ENCODE results near the gene HGFAC. TPM values are rescaled to one million over a fixed set of nuclear protein-coding genes. Genes with fewer than 3 reads are reported as not detected.
A peak's percentile ranks its signal among the peaks of the same experiment; 100 is the strongest.

The HGFAC gene
- total and polyA plus RNA-seq, 5 donors = 0.14 to 0.62 (median 0.31) TPM; not detected in 1

GRCh38 chr4:3445111-3445820 lies 3.5 kb downstream of the HGFAC start:
- Histone ChIP-seq H3K27ac (ENCODE audit: low read length) (no peak overlapping the region), H3K4me1 (ENCODE audit: control insufficient read depth, insufficient read depth, low read length) (no peaks in the 10 kb centered on the region), H3K9me3 (ENCODE audit: control insufficient read depth, low read length) (no peaks in the 10 kb centered on the region), H3K27me3 (ENCODE audit: control insufficient read depth, insufficient read depth) (no peaks in the 10 kb centered on the region), H3K4me3 (ENCODE audit: low read length) (no peak overlapping the region)
- ATAC-seq (no peak), DNase-seq (peak in 2 of 3 donors; percentile 30 to 50)
- intact Hi-C loops (cut with DNase I) = loop anchor here in 1 of 4 donors (2.0 kb wide), 1 partner anchor 100 kb away; no protein-coding TSS in a partner anchor
- 87% methylated on average over 34 of the region's 34 CpGs for WGBS

- Histone ChIP-seq H3K27ac (ENCODE audit: low read length) (no peak overlapping the region), H3K4me1 (ENCODE audit: control insufficient read depth, insufficient read depth, low read length) (no peaks in the 10 kb centered on the region), H3K27me3 (ENCODE audit: control insufficient read depth, insufficient read depth) (no peaks in the 10 kb centered on the region), H3K9me3 (ENCODE audit: control insufficient read depth, low read length) (no peaks in the 10 kb centered on the region), H3K4me3 (ENCODE audit: low read length) (no peak overlapping the region)
- DNase-seq (peak; percentile 11 to 56 (median 32)), ATAC-seq (no peak)
- intact Hi-C loops (cut with DNase I) = loop anchor here in 1 of 4 donors (2.0 kb wide), 1 partner anchor 101 kb away; no protein-coding TSS in a partner anchor
- WGBS = 93% methylated on average over 34 of the region's 34 CpGs
Observed at GRCh38 chr4:3445829-3446545, 4.2 kb downstream of the HGFAC start.

- Histone ChIP-seq H3K27ac (ENCODE audit: low read length) (no peak overlapping the region), H3K27me3 (ENCODE audit: control insufficient read depth, insufficient read depth) (no peaks in the 10 kb centered on the region), H3K4me3 (ENCODE audit: low read length) (no peak overlapping the region), H3K9me3 (ENCODE audit: control insufficient read depth, low read length) (no peaks in the 10 kb centered on the region), H3K4me1 (ENCODE audit: control insufficient read depth, insufficient read depth, low read length) (no peaks in the 10 kb centered on the region)
- 93% methylated on average over 22 of the region's 22 CpGs for WGBS
- ATAC-seq (no peak), DNase-seq (peak; percentile 12 to 57 (median 22))
- intact Hi-C loops (cut with DNase I) = no loop called here
Observed at GRCh38 chr4:3446631-3447320, 5.0 kb downstream of the HGFAC start.

GRCh38 chr4:3447431-3448395 lies 5.9 kb downstream of the HGFAC start:
- Histone ChIP-seq H3K9me3 (ENCODE audit: control insufficient read depth, low read length) (no peaks in the 10 kb centered on the region), H3K27me3 (ENCODE audit: control insufficient read depth, insufficient read depth) (no peaks in the 10 kb centered on the region), H3K27ac (ENCODE audit: low read length) (no peak overlapping the region), H3K4me3 (ENCODE audit: low read length) (no peak overlapping the region), H3K4me1 (ENCODE audit: control insufficient read depth, insufficient read depth, low read length) (no peaks in the 10 kb centered on the region)
- 90% methylated on average over 53 of the region's 53 CpGs for WGBS
- no peak for ATAC-seq
- DNase-seq = peak; percentile 7 to 61 (median 46)
- intact Hi-C loops (cut with DNase I) = no loop called here

GRCh38 chr4:3449047-3449573 lies 7.3 kb downstream of the HGFAC start:
- peak; percentile 6 to 44 (median 28) for DNase-seq
- H3K4me3 ChIP-seq (ENCODE audit: low read length) = no peak overlapping the region
- H3K9me3 ChIP-seq (ENCODE audit: control insufficient read depth, low read length) = no peaks in the 10 kb centered on the region
- intact Hi-C loops (cut with DNase I) = no loop called here
- H3K27ac ChIP-seq (ENCODE audit: low read length) = no peak overlapping the region
- no peaks in the 10 kb centered on the region for H3K4me1 ChIP-seq (ENCODE audit: control insufficient read depth, insufficient read depth, low read length)
- no peaks in the 10 kb centered on the region for H3K27me3 ChIP-seq (ENCODE audit: control insufficient read depth, insufficient read depth)
- 92% methylated on average over 21 of the region's 21 CpGs for WGBS
- no peak for ATAC-seq

GRCh38 chr4:3449574-3450534 lies 8.1 kb downstream of the HGFAC start:
- WGBS = 76% methylated on average over 35 of the region's 35 CpGs
- DNase-seq (peak; percentile 15 to 37 (median 37)), ATAC-seq (peak in 1 of 2 donors; percentile 6)
- Histone ChIP-seq H3K9me3 (ENCODE audit: control insufficient read depth, low read length) (no peaks in the 10 kb centered on the region), H3K27ac (ENCODE audit: low read length) (no peak overlapping the region), H3K4me1 (ENCODE audit: control insufficient read depth, insufficient read depth, low read length) (no peaks in the 10 kb centered on the region), H3K27me3 (ENCODE audit: control insufficient read depth, insufficient read depth) (no peaks in the 10 kb centered on the region), H3K4me3 (ENCODE audit: low read length) (no peak overlapping the region)
- intact Hi-C loops (cut with DNase I) = no loop called here

- no peaks in the 10 kb centered on the region for H3K9me3 ChIP-seq (ENCODE audit: control insufficient read depth, low read length)
- no peak for DNase-seq
- 98% methylated on average over 4 of the region's 4 CpGs for WGBS
- H3K4me1 ChIP-seq (ENCODE audit: control insufficient read depth, insufficient read depth, low read length) = no peaks in the 10 kb centered on the region
- intact Hi-C loops (cut with DNase I) = no loop called here
- no peak overlapping the region for H3K4me3 ChIP-seq (ENCODE audit: low read length)
- ATAC-seq = no peak
- H3K27me3 ChIP-seq (ENCODE audit: control insufficient read depth, insufficient read depth) = no peaks in the 10 kb centered on the region
- H3K27ac ChIP-seq (ENCODE audit: low read length) = no peak overlapping the region
Observed at GRCh38 chr4:3450643-3451042, 8.9 kb downstream of the HGFAC start.

GRCh38 chr4:3451956-3452355 lies 10.2 kb downstream of the HGFAC start:
- intact Hi-C loops (cut with DNase I) = no loop called here
- Histone ChIP-seq H3K4me1 (ENCODE audit: control insufficient read depth, insufficient read depth, low read length) (no peaks in the 10 kb centered on the region), H3K27ac (ENCODE audit: low read length) (no peak overlapping the region), H3K27me3 (ENCODE audit: control insufficient read depth, insufficient read depth) (no peaks in the 10 kb centered on the region), H3K4me3 (ENCODE audit: low read length) (no peak overlapping the region), H3K9me3 (ENCODE audit: control insufficient read depth, low read length) (no peaks in the 10 kb centered on the region)
- 64% methylated on average over 3 of the region's 3 CpGs for WGBS
- ATAC-seq (no peak), DNase-seq (no peak)

GRCh38 chr4:3452376-3452775 lies 10.6 kb downstream of the HGFAC start:
- no peaks in the 10 kb centered on the region for H3K27me3 ChIP-seq (ENCODE audit: control insufficient read depth, insufficient read depth)
- H3K4me1 ChIP-seq (ENCODE audit: control insufficient read depth, insufficient read depth, low read length) = no peaks in the 10 kb centered on the region
- DNase-seq (peak in 2 of 3 donors; percentile 23 to 37), ATAC-seq (peak in 1 of 2 donors; percentile 39)
- 72% methylated on average over 7 of the region's 7 CpGs for WGBS
- H3K27ac ChIP-seq (ENCODE audit: low read length) = no peak overlapping the region
- intact Hi-C loops (cut with DNase I) = no loop called here
- H3K4me3 ChIP-seq (ENCODE audit: low read length) = no peak overlapping the region
- no peaks in the 10 kb centered on the region for H3K9me3 ChIP-seq (ENCODE audit: control insufficient read depth, low read length)
